Measurements from ENCODE around the gene ADAMTS2. TPM values are rescaled to one million over a fixed set of nuclear protein-coding genes. Genes with fewer than 3 reads are reported as not detected.
A peak's percentile ranks its signal among the peaks of the same experiment; 100 is the strongest.

The ADAMTS2 gene
- total and polyA plus RNA-seq, 2 of the 8 experiments (the other 6 are each of a cell fraction or from before 2014, with no cell fraction given) = 6.6 to 7.3 TPM

GRCh38 chr5:179217356-179217755, 127.9 kb downstream of the ADAMTS2 start:
- no peak overlapping the region for H3K27ac ChIP-seq (ENCODE audit: low read depth, low read length)
- no peak overlapping the region for H3K4me2 ChIP-seq (ENCODE audit: insufficient read depth in 1 of 2, low read depth in 2 of 2, low read length in 2 of 2)
- no peak for TF ChIP-seq RBBP5 (IDR thresholded peaks at IDR 0.05; ENCODE audit: borderline replicate concordance, low read depth, low read length)
- no peak for TF ChIP-seq POU5F1 (IDR thresholded peaks at IDR 0.05; ENCODE audit: low read depth, low read length)
- no peak for TF ChIP-seq MAX (IDR thresholded peaks at IDR 0.05)
- no peak for TF ChIP-seq EP300 (IDR thresholded peaks at IDR 0.05; ENCODE audit: borderline replicate concordance in 1 of 2, low read depth in 2 of 2, low read length in 2 of 2)
- TF ChIP-seq SIN3A (conservative IDR thresholded peaks at IDR 0.05 in 1 of 2, IDR thresholded peaks at IDR 0.05 in 1 of 2; ENCODE audit: low read depth in 1 of 2, low read length in 2 of 2) = no peak
- no peak for TF ChIP-seq KDM4A (IDR thresholded peaks at IDR 0.05; ENCODE audit: low read depth, low read length, severe bottlenecking)
- H2AFZ ChIP-seq (ENCODE audit: low read length) = no peak overlapping the region
- H3K27me3 ChIP-seq (replicated peaks in 1 of 4; ENCODE audit: control insufficient read depth in 3 of 4, extremely low read depth in 1 of 4, insufficient read depth in 3 of 4, low read length in 3 of 4) = no peaks in the 10 kb centered on the region
- no peak overlapping the region for H3K23ac ChIP-seq (ENCODE audit: insufficient read length)
- no peaks in the 10 kb centered on the region for H3K79me1 ChIP-seq (ENCODE audit: low read depth, low read length)
- H3K14ac ChIP-seq (ENCODE audit: insufficient read length) = no peak overlapping the region
- 89% methylated on average over 3 of the region's 3 CpGs; no CpG with 5 or more reads in 1 of the 2 experiments for WGBS, 2 experiments (ENCODE audit: extremely low coverage in 1 of 2, insufficient coverage in 1 of 2, insufficient read length in 1 of 2, insufficient replicate concordance in 2 of 2, low coverage in 1 of 2, low lambda C conversion rate in 2 of 2, missing lambda C conversion rate in 1 of 2)
- H3K4ac ChIP-seq (replicated peaks; ENCODE audit: insufficient read length, low read depth, low read length) = no peak overlapping the region
- H4K5ac ChIP-seq (ENCODE audit: insufficient read length, low read depth, low read length) = no peak overlapping the region
- POLR2A ChIA-PET (ENCODE audit: partially characterized antibody) = no interaction called here
- no peaks in the 10 kb centered on the region for H4K20me1 ChIP-seq (replicated peaks in 1 of 2; ENCODE audit: control insufficient read depth in 1 of 2, insufficient read depth in 2 of 2, low read length in 2 of 2)
- H3K4me1 ChIP-seq (replicated peaks in 1 of 4; ENCODE audit: control insufficient read depth in 3 of 4, insufficient read depth in 4 of 4, low read length in 3 of 4) = peaks cover 0 to 6% (median 0%) of the 10 kb centered on the region in 4 experiments; a peak in 2 of 7 replicates
- no peaks in the 10 kb centered on the region; a peak in 1 of 4 replicates for H3K9me3 ChIP-seq (ENCODE audit: insufficient read depth in 2 of 2, low read depth in 1 of 2, low read length in 1 of 2)
- H3K36me3 ChIP-seq (ENCODE audit: control insufficient read depth in 2 of 4, insufficient read depth in 4 of 4, low read length in 3 of 4) = no peaks in the 10 kb centered on the region
- no peak overlapping the region for H2BK20ac ChIP-seq (ENCODE audit: low read length)
- no peak overlapping the region for H2BK120ac ChIP-seq (replicated peaks; ENCODE audit: low read depth, low read length)
- no peak overlapping the region for H4K91ac ChIP-seq (replicated peaks; ENCODE audit: insufficient read length, low read length)
- H2BK12ac ChIP-seq (ENCODE audit: low read depth, low read length) = 0 out of 2 replicates have a peak overlapping the region, but pooled peaks have one; percentile 2
- no peak overlapping the region; the same call in 1 of the 2 replicates for H4K8ac ChIP-seq (ENCODE audit: extremely low read depth, insufficient read depth, low read length)
- H2BK15ac ChIP-seq (ENCODE audit: low read length) = no peak overlapping the region
- H3K56ac ChIP-seq (replicated peaks; ENCODE audit: insufficient read length, low read depth, low read length) = no peak overlapping the region
- no peaks in the 10 kb centered on the region for H3K79me2 ChIP-seq (ENCODE audit: control insufficient read depth in 1 of 2, insufficient read depth in 2 of 2, low read length in 2 of 2)
- DNase-seq (ENCODE audit: low read depth in 1 of 2, low spot score in 2 of 2) (no peak), FAIRE-seq (no peak)
- no peak overlapping the region for H3K4me3 ChIP-seq (ENCODE audit: extremely low read depth in 1 of 4, insufficient read depth in 2 of 4, low read depth in 3 of 4, low read length in 4 of 4)
- no peak overlapping the region for H3K18ac ChIP-seq (ENCODE audit: extremely low read depth, low read length)
- H3K9ac ChIP-seq (replicated peaks in 1 of 4; ENCODE audit: extremely low read depth in 1 of 4, low read depth in 3 of 4, low read length in 3 of 4) = no peak overlapping the region
- no peak overlapping the region; the same call in 1 of the 2 replicates for H2BK5ac ChIP-seq (ENCODE audit: low read depth, low read length)
- CTCF ChIA-PET (ENCODE audit: partially characterized antibody) = interaction anchor here (1.4 kb wide), 1 partner anchor 14 kb away, joined by 5 read pairs; no protein-coding TSS in a partner anchor
- H3K23me2 ChIP-seq (ENCODE audit: low read depth, low read length) = no peaks in the 10 kb centered on the region
- no peak overlapping the region for H2AK5ac ChIP-seq (ENCODE audit: low read depth, low read length)
